ENCODE results near the gene EYA2.

The EYA2 gene

DNA sequence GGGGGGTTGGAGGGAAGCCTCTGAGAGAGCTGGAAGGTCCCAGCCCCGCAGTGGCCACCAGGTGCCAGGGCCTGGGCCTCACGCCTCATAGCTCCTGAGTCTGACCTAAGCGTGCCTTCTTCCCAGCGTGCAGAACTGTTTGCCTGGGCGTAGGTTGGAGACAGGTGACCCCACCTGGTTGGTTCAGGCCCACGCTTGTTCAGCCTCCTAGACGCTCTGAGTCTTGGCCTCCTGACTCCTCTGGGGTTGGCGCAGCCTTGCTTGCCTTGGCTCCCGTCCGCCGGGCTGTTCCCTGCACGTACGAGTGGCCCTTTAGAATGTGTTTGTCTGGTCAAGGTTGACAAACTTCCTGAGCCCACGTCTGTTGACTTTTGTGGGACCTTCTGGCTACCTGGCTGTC, 70.8 kb downstream of the EYA2 start:
- H3K4me3 ChIP-seq (ENCODE audit: low read depth, low read length): no peak overlapping the region
- TF ChIP-seq, protein P1, sequence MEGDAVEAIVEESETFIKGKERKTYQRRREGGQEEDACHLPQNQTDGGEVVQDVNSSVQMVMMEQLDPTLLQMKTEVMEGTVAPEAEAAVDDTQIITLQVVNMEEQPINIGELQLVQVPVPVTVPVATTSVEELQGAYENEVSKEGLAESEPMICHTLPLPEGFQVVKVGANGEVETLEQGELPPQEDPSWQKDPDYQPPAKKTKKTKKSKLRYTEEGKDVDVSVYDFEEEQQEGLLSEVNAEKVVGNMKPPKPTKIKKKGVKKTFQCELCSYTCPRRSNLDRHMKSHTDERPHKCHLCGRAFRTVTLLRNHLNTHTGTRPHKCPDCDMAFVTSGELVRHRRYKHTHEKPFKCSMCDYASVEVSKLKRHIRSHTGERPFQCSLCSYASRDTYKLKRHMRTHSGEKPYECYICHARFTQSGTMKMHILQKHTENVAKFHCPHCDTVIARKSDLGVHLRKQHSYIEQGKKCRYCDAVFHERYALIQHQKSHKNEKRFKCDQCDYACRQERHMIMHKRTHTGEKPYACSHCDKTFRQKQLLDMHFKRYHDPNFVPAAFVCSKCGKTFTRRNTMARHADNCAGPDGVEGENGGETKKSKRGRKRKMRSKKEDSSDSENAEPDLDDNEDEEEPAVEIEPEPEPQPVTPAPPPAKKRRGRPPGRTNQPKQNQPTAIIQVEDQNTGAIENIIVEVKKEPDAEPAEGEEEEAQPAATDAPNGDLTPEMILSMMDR (conservative IDR thresholded peaks at IDR 0.05; ENCODE audit: low read depth, low read length): no peak
- DNase-seq (ENCODE audit: low read depth): no peak

DNA sequence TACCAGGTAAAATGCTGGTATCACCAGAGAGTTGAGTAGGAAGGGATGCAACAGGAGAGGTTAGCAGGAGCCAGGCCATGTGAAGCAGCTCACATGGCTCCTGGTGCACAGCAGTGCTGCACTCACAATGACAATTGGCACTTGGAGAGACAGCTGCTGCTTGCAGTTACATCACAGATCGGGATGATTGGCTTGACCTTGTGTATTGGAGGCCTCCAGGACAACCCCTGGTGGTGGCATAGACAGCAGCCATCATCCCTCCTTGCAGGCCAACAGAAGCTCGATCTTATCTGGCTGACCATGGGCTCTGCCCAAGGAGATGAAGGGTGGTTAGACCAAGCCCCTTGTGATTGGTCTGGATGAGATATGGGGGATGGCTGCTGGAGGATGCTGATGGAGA, 73.0 kb downstream of the EYA2 start:
- no peak overlapping the region for H3K4me3 ChIP-seq (ENCODE audit: low read depth, low read length)
- TF ChIP-seq, protein P1 (conservative IDR thresholded peaks at IDR 0.05; ENCODE audit: low read depth, low read length): no peak
- no peak for DNase-seq (ENCODE audit: low read depth)

DNA sequence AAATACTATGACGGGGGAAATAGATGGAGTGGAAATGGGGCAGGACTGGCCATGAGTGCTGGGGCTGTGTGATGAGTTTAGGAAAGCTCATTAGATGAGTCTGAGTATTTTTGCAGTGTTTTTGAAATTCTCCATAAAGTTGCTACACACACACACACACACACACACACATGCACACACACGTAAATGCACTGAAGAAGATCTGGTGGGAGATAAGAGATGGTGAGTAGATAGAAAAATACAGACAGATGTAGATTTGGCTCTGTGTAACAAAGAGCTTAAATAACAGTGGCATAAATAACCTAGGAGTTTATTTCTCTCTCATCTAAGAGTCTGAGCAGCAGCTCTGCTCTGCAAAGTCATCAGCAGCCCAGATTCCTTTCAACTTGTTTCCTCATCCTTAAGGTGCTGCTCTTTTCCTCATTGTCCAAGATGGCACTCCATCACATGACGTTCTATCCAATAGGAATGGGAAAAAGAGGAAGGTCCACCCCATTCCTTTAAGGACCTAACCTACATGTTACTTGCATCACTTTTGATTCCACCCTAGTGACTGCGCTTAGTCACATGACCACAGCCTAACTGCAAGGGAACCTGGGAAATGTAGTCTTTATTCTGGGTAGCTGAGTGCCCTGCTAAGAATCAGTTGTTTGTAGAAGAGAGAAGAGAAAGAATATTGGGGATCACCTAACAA, 76.4 kb downstream of the EYA2 start:
- TF ChIP-seq, protein P1 (conservative IDR thresholded peaks at IDR 0.05; ENCODE audit: low read depth, low read length): no peak
- peak; percentile 87 for DNase-seq (ENCODE audit: low read depth)

DNA sequence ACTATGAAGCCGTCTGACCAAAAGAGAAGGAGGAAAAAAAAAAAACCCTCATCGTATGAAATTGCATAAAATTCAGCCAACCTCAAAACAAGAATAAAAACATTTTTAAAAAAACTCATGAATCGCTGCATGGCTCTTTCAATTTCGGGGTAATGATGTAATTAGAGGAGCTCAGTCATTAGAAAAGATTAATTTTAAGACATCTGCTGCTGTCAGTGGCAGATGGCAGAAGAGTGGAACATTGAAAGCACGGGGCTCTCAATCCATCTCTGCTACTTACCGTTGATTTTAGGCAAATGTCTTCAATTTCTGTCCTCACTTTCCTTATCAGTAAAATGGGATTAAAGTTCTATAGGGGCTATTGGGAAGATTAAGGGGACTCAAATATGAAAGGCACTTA, 79.1 kb downstream of the EYA2 start:
- no peak for DNase-seq (ENCODE audit: low read depth)
- no peak overlapping the region for H3K4me3 ChIP-seq (ENCODE audit: low read depth, low read length)
- TF ChIP-seq, protein P1 (conservative IDR thresholded peaks at IDR 0.05; ENCODE audit: low read depth, low read length): no peak

More for the DNA sequence above, 76.4 kb downstream of the EYA2 start:
- H3K4me3 ChIP-seq (ENCODE audit: low read depth, low read length): no peak overlapping the region

DNA sequence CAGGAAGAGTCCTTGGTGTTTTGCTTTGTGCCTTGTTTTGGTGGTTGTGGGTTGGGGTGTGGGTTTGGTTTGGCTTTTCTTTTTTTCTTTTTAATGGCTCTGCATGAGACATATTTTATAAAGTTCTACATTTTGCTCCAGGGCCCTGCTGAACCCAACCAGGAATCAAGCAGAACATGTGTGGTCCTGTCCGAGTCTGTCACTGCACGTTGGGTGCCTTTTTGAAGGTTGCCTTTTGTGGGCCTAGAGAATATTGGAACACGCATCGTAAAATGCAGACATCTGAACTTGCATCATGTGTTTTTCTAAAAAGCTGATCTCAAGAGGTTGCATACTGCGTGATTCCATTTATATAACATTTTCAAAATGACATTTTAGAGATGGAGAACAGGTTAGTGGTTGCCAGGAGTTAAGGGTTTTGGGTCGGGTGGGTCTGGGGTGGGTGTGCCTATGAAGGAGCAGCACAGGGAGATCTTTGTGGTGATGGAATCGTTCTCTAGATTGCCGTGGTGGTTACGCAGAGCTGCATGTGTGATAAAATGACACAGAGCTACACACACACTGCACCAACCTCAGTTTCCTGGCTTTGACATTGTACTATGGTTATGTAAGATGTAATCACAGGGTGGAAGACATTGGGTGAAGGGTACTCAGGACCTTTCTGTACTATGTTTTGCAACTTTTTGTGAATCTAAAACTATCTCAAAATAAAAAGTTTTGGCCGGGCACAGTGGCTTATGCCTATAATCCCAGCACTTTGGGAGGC, 80.2 kb downstream of the EYA2 start:
- no peak for DNase-seq (ENCODE audit: low read depth)
- no peak overlapping the region for H3K4me3 ChIP-seq (ENCODE audit: low read depth, low read length)
- TF ChIP-seq, protein P1 (conservative IDR thresholded peaks at IDR 0.05; ENCODE audit: low read depth, low read length): no peak

DNA sequence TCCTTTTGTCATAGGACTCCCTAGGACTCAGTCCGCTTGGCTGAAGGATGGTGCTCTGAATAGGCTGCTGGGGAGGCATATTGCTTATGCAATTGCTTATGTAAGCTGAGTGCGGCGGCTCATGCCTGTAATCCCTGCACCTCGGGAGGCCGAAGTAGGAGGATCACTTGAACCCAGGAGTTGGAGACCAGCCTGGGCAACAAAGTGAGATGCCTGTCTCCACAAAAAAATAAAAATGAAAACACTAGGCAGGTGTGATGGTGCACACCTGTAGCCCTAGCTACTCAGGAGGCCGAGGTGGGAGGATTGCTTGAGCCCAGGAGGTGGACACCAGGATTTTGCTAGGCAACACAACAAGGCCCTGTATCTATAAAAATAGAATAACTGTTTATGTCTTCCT, 81.3 kb downstream of the EYA2 start:
- H3K4me3 ChIP-seq (ENCODE audit: low read depth, low read length): no peak overlapping the region
- TF ChIP-seq, protein P1 (conservative IDR thresholded peaks at IDR 0.05; ENCODE audit: low read depth, low read length): no peak
- no peak for DNase-seq (ENCODE audit: low read depth)
